HEK293 (cell line): ENCODE data around the gene KREMEN1.

Experiments used
- CTCF ChIA-PET: fragments of 350-600 bp; formaldehyde crosslinking; extraction: SDS; loops from one replicate; lab custom pipeline; 2021; ENCODE audit warnings: antibody characterized with exemption; lab: Yijun Ruan, JAX
- POLR2A ChIA-PET: fragments of 300-600 bp; formaldehyde crosslinking; extraction: SDS; loops from one replicate; lab custom pipeline; 2020; ENCODE audit warnings: antibody characterized with exemption, inconsistent platforms; lab: Yijun Ruan, JAX
- H3K27ac ChIP-seq: fragments of 200-500 bp; sonication (Bioruptor generic); 2 replicates; pipeline ENCODE4 v1.5.1; 2014; ENCODE audit warnings: low read depth, low read length, control low read depth, inconsistent platforms; ENCODE audit errors: extremely low read depth
- H3K36me3 ChIP-seq, 2 experiments: fragments of 200-500 bp in 1 of 2; sonication (Bioruptor generic) in 1 of 2; 1 replicate in 1 of 2; 2 replicates in 1 of 2; pipeline ENCODE4 v1.5.1; 2014 to 2017; ENCODE audit warnings: inconsistent platforms in 2 of 2, low read length in 2 of 2; ENCODE audit not compliant: control insufficient read depth in 2 of 2, insufficient read depth in 1 of 2
- H3K4me1 ChIP-seq: fragments of 200-500 bp; sonication (Bioruptor generic); 2 replicates; pipeline ENCODE4 v1.5.1; 2014; ENCODE audit warnings: mild to moderate bottlenecking, low read length, inconsistent platforms; ENCODE audit not compliant: control insufficient read depth, insufficient read depth
- H3K4me3 ChIP-seq: 2 replicates; pipeline ENCODE4 v1.5.1; 2011; ENCODE audit warnings: low read depth, mild to moderate bottlenecking, control low read depth, low read length, moderate library complexity
- H3K9me3 ChIP-seq: fragments of 200-500 bp; sonication (Bioruptor generic); 2 replicates; pipeline ENCODE4 v1.5.1; 2014; ENCODE audit warnings: low read depth, low read length, inconsistent platforms; ENCODE audit not compliant: control insufficient read depth, insufficient read depth
- KLF1 ChIP-seq: fragments of 450-650 bp; formaldehyde crosslinking; IDR thresholded peaks from 2 replicates; pipeline ENCODE4 v1.5.1; 2016; ENCODE audit warnings: missing biosample characterization, missing genetic modification characterization
- PRDM1 ChIP-seq: fragments of 450-650 bp; formaldehyde crosslinking; IDR thresholded peaks from 2 replicates; pipeline ENCODE4; 2016; ENCODE audit warnings: missing biosample characterization, missing genetic modification characterization
- RBAK ChIP-seq: fragments of 450-650 bp; formaldehyde crosslinking; IDR thresholded peaks from 2 replicates; pipeline ENCODE4 v1.5.1; 2016; ENCODE audit warnings: missing biosample characterization, missing genetic modification characterization
- ZNF10 ChIP-seq: fragments of 450-650 bp; formaldehyde crosslinking; IDR thresholded peaks from 2 replicates; pipeline ENCODE4 v1.5.1; 2017; ENCODE audit warnings: missing biosample characterization, missing genetic modification characterization
- ZNF19 ChIP-seq: fragments of 450-650 bp; formaldehyde crosslinking; IDR thresholded peaks from 2 replicates; pipeline ENCODE4; 2016; ENCODE audit warnings: missing biosample characterization, missing genetic modification characterization, low read depth
- ZNF221 ChIP-seq: fragments of 450-650 bp; formaldehyde crosslinking; IDR thresholded peaks from 2 replicates; pipeline ENCODE4 v1.5.1; 2017; ENCODE audit warnings: missing biosample characterization, missing genetic modification characterization, borderline replicate concordance
- ZNF248 ChIP-seq: fragments of 450-650 bp; formaldehyde crosslinking; IDR thresholded peaks from 2 replicates; pipeline ENCODE4 v1.5.1; 2017; ENCODE audit warnings: missing biosample characterization, missing genetic modification characterization
- ZNF354C ChIP-seq: fragments of 450-650 bp; formaldehyde crosslinking; IDR thresholded peaks from 2 replicates; pipeline ENCODE4 v1.5.1; 2016; ENCODE audit warnings: missing biosample characterization, missing genetic modification characterization, low read depth, borderline replicate concordance
- ZNF426 ChIP-seq: fragments of 450-650 bp; formaldehyde crosslinking; IDR thresholded peaks from 2 replicates; pipeline ENCODE4 v1.5.1; 2017; ENCODE audit warnings: missing biosample characterization, missing genetic modification characterization, mild to moderate bottlenecking, inconsistent platforms, moderate library complexity
- ZNF571 ChIP-seq: fragments of 450-650 bp; formaldehyde crosslinking; IDR thresholded peaks from 2 replicates; pipeline ENCODE4 v1.5.0; 2017; ENCODE audit warnings: missing biosample characterization, missing genetic modification characterization
- ZNF610 ChIP-seq: fragments of 450-650 bp; formaldehyde crosslinking; IDR thresholded peaks from 2 replicates; pipeline ENCODE4 v1.5.1; 2016; ENCODE audit warnings: missing biosample characterization, missing genetic modification characterization, borderline replicate concordance
- TF ChIP-seq, protein P1 (sequence below): fragments of 450-650 bp; IDR thresholded peaks from 2 replicates; pipeline ENCODE4 v1.5.1; 2018; ENCODE audit warnings: missing biosample characterization, missing genetic modification characterization
- TF ChIP-seq, protein P2 (sequence below): fragments of 450-650 bp; formaldehyde crosslinking; IDR thresholded peaks from 2 replicates; pipeline ENCODE4 v1.5.1; 2016; ENCODE audit warnings: missing biosample characterization, missing genetic modification characterization
- TF ChIP-seq, protein P3 (sequence below): fragments of 450-650 bp; formaldehyde crosslinking; IDR thresholded peaks from 2 replicates; pipeline ENCODE4 v1.5.1; 2016; ENCODE audit warnings: missing biosample characterization, missing genetic modification characterization
- TF ChIP-seq, protein P4 (sequence below): fragments of 450-650 bp; formaldehyde crosslinking; IDR thresholded peaks from 2 replicates; pipeline ENCODE4 v1.5.1; 2016; ENCODE audit warnings: missing biosample characterization, missing genetic modification characterization, borderline replicate concordance

The KREMEN1 gene

DNA sequence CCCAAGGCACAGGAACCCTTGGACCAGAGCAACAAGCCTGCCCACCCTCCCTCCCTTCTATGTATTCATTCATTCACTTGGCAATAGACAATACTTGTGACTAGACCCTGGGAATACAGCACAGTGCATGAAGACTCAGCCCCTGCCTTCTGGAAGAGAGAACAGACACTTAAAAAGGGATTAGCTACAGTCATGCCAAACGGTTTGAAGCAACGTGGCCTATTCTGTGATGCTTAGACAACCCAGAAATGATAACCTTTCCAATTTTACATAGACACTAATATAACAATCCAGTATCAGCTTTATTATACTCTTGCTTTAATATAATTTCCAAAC, 52.6 kb downstream of the KREMEN1 start:
- no peaks in the 10 kb centered on the region for H3K9me3 ChIP-seq
- no peak overlapping the region for H3K4me3 ChIP-seq
- no peaks in the 10 kb centered on the region; the same call in 1 of the 2 replicates for H3K4me1 ChIP-seq
- peaks cover 0 to 24% of the 10 kb centered on the region in 2 experiments; a peak in 1 of 3 replicates for H3K36me3 ChIP-seq
- no peak overlapping the region for H3K27ac ChIP-seq
- TF ChIP-seq RBAK (tag by site-specific recombination): no peak
- no peak for TF ChIP-seq PRDM1 (tag by site-specific recombination)
- TF ChIP-seq KLF1 (tag by site-specific recombination): no peak
- TF ChIP-seq, protein P1, sequence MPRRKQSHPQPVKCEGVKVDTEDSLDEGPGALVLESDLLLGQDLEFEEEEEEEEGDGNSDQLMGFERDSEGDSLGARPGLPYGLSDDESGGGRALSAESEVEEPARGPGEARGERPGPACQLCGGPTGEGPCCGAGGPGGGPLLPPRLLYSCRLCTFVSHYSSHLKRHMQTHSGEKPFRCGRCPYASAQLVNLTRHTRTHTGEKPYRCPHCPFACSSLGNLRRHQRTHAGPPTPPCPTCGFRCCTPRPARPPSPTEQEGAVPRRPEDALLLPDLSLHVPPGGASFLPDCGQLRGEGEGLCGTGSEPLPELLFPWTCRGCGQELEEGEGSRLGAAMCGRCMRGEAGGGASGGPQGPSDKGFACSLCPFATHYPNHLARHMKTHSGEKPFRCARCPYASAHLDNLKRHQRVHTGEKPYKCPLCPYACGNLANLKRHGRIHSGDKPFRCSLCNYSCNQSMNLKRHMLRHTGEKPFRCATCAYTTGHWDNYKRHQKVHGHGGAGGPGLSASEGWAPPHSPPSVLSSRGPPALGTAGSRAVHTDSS (tag by site-specific recombination): no peak
- TF ChIP-seq, protein P2, sequence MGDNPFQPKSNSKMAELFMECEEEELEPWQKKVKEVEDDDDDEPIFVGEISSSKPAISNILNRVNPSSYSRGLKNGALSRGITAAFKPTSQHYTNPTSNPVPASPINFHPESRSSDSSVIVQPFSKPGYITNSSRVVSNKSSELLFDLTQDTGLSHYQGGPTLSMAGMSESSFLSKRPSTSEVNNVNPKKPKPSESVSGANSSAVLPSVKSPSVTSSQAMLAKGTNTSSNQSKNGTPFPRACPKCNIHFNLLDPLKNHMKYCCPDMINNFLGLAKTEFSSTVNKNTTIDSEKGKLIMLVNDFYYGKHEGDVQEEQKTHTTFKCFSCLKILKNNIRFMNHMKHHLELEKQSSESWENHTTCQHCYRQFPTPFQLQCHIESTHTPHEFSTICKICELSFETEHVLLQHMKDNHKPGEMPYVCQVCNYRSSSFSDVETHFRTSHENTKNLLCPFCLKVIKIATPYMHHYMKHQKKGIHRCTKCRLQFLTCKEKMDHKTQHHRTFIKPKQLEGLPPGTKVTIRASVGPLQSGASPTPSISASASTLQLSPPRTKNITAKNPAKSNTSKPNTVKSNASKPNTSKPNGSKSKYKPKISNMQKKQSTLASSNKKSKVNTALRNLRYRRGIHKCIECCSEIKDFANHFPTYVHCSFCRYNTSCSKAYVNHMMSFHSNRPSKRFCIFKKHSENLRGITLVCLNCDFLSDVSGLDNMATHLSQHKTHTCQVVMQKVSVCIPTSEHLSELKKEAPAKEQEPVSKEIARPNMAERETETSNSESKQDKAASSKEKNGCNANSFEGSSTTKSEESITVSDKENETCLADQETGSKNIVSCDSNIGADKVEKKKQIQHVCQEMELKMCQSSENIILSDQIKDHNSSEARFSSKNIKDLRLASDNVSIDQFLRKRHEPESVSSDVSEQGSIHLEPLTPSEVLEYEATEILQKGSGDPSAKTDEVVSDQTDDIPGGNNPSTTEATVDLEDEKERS (tag by site-specific recombination): no peak
- no peak for TF ChIP-seq ZNF10
- TF ChIP-seq ZNF248: no peak
- TF ChIP-seq, protein P3, sequence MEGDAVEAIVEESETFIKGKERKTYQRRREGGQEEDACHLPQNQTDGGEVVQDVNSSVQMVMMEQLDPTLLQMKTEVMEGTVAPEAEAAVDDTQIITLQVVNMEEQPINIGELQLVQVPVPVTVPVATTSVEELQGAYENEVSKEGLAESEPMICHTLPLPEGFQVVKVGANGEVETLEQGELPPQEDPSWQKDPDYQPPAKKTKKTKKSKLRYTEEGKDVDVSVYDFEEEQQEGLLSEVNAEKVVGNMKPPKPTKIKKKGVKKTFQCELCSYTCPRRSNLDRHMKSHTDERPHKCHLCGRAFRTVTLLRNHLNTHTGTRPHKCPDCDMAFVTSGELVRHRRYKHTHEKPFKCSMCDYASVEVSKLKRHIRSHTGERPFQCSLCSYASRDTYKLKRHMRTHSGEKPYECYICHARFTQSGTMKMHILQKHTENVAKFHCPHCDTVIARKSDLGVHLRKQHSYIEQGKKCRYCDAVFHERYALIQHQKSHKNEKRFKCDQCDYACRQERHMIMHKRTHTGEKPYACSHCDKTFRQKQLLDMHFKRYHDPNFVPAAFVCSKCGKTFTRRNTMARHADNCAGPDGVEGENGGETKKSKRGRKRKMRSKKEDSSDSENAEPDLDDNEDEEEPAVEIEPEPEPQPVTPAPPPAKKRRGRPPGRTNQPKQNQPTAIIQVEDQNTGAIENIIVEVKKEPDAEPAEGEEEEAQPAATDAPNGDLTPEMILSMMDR: no peak
- TF ChIP-seq, protein P4, sequence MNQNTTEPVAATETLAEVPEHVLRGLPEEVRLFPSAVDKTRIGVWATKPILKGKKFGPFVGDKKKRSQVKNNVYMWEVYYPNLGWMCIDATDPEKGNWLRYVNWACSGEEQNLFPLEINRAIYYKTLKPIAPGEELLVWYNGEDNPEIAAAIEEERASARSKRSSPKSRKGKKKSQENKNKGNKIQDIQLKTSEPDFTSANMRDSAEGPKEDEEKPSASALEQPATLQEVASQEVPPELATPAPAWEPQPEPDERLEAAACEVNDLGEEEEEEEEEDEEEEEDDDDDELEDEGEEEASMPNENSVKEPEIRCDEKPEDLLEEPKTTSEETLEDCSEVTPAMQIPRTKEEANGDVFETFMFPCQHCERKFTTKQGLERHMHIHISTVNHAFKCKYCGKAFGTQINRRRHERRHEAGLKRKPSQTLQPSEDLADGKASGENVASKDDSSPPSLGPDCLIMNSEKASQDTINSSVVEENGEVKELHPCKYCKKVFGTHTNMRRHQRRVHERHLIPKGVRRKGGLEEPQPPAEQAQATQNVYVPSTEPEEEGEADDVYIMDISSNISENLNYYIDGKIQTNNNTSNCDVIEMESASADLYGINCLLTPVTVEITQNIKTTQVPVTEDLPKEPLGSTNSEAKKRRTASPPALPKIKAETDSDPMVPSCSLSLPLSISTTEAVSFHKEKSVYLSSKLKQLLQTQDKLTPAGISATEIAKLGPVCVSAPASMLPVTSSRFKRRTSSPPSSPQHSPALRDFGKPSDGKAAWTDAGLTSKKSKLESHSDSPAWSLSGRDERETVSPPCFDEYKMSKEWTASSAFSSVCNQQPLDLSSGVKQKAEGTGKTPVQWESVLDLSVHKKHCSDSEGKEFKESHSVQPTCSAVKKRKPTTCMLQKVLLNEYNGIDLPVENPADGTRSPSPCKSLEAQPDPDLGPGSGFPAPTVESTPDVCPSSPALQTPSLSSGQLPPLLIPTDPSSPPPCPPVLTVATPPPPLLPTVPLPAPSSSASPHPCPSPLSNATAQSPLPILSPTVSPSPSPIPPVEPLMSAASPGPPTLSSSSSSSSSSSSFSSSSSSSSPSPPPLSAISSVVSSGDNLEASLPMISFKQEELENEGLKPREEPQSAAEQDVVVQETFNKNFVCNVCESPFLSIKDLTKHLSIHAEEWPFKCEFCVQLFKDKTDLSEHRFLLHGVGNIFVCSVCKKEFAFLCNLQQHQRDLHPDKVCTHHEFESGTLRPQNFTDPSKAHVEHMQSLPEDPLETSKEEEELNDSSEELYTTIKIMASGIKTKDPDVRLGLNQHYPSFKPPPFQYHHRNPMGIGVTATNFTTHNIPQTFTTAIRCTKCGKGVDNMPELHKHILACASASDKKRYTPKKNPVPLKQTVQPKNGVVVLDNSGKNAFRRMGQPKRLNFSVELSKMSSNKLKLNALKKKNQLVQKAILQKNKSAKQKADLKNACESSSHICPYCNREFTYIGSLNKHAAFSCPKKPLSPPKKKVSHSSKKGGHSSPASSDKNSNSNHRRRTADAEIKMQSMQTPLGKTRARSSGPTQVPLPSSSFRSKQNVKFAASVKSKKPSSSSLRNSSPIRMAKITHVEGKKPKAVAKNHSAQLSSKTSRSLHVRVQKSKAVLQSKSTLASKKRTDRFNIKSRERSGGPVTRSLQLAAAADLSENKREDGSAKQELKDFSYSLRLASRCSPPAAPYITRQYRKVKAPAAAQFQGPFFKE: no peak
- TF ChIP-seq ZNF221 (tag by site-specific recombination): no peak
- no peak for TF ChIP-seq ZNF610 (tag by site-specific recombination)
- no peak for TF ChIP-seq ZNF19 (tag by site-specific recombination)
- TF ChIP-seq ZNF354C (tag by site-specific recombination): no peak
- TF ChIP-seq ZNF426 (tag by site-specific recombination): no peak
- TF ChIP-seq ZNF571 (tag by site-specific recombination): no peak
- POLR2A ChIA-PET: no interaction called here
- CTCF ChIA-PET: interaction anchor here (0.6 to 1.2 kb wide), 2 partner anchors 29 to 725 kb away, joined by 3 to 4 read pairs; no protein-coding TSS in a partner anchor
